Metanephros (tissue), 1 donor: ENCODE measurements around the gene ALDH6A1. TPM values are rescaled to one million over a fixed set of nuclear protein-coding genes. Genes with fewer than 3 reads are reported as not detected.

Experiments used
- total RNA-seq: library from RNA; depleted of rRNA; stranded (reverse); fragments of >200 nt; gene quantifications from one replicate; pipeline ENCODE4 v1.2.3, GENCODE V29; 2014

Gene ALDH6A1
- total RNA-seq, result 82.3 TPM

DNA sequence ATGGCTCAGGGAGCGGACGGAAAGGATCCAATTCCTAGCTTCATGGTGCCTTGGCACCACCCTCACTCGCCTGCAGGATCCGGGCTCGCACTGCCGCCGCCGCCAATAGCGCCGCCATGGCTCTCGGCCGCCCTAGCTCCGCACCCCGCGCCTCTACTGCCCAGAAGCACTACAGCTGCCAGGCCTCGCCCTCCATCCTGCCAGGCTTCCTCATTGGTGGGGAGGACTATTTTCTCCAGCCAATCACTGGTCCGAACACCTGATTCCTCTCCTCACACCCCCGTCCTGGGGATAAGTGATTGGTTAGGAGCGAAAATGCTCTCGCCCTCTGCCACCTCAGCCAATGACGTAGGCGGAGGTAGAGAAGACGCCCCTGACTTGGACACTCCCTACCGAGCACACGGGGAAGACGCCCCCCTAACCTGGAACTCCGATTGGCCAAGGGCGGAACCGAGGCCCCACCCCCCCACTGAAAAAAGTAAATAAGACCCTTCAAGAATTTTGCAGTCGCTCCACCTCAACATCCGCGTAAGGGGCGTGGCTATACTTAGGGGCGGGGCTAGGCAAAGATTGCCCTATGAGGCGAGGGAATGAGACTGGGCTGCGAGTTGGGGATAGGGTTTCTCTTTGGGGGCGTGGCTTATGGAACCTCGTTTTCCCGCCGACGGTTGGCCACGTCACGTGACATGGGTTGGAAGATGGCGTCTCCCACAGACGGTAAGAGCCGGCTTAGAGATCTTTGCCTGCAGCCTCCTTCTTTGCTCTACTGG lies at the start of gene ALDH6A1, which contains the start of gene LIN52:
TSS of gene ALDH6A1 (minus strand) at position 177 of the 770 bp plus-strand sequence. CDS start at position 118, 59 bp downstream.
TSS of gene LIN52 (plus strand) at position 680 of the 770 bp plus-strand sequence. CDS start at position 699, 19 bp downstream.

DNA sequence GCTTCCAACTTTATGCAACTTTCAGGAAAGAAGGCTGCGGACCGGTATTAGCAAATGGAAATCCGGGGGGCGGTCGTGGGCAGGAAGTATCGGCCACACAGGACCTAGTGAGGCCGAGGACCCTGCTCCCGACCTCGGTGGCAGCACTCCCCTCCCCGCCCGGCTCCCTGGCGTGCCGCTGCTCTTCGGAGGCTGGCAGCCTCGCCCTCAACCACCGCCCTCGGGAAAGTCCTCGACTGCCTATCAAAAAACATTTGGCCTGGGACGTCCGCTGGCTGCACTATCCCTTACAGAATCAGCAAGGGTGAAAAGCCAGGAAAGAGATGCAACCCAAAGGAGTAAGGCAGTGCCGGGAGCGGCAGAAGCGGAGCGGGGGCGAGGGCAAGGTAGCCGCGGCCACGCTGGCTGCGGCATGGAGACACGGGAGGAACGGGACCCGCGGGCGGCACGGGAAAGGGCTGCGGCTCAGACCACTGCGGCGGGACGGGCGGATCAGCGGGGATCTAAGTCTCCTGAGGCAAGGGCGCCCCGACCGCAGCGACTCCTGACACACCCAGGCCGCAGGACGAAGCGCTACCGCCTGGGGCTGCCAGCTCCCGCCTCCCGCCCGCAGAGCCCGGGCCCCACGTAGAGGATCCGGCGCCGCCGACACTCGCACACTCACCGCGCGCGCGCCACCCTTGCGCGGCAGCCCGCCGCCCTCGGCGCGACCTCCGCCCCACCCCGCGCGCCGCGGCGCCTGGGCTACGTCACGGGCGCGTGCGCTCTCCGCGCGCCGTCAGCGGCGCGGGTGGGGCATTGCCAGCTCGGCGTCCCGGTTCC lies 65.5 kb downstream of the ALDH6A1 start, which contains the start of the genes BBOF1 and ENTPD5:
TSS of gene BBOF1 (plus strand) at position 764 of the 822 bp plus-strand sequence. CDS start 130 bp downstream, outside the sequence.
TSS of gene ENTPD5 (minus strand) at position 703 of the 822 bp plus-strand sequence. CDS start 31,186 bp downstream, outside the sequence.

Other genes starting within 250 kb of the ALDH6A1 start
- 14.8 TPM for gene PTGR2, start 232.6 kb downstream of the ALDH6A1 start, total RNA-seq
- 71.8 TPM for gene ZNF410, start 197.6 kb downstream of the ALDH6A1 start, total RNA-seq
- gene FAM161B, start 134.4 kb downstream of the ALDH6A1 start, total RNA-seq, result 8.5 TPM
- 32.0 TPM for gene COQ6, start 134.2 kb downstream of the ALDH6A1 start, total RNA-seq
- 41.0 TPM for gene ENTPD5, start 65.2 kb downstream of the ALDH6A1 start, total RNA-seq
- gene BBOF1, start 65.1 kb downstream of the ALDH6A1 start, total RNA-seq, result 5.8 TPM
- 13.8 TPM for gene LIN52, start 503 bp upstream of the ALDH6A1 start, total RNA-seq
- not detected for gene VSX2, start 155.0 kb upstream of the ALDH6A1 start, total RNA-seq
- gene ABCD4, start 218.5 kb upstream of the ALDH6A1 start, total RNA-seq, result 76.9 TPM